ENCODE measurements around the gene SCN4B. TPM values are rescaled to one million over a fixed set of nuclear protein-coding genes. Genes with fewer than 3 reads are reported as not detected.

SCN4B gene
- total and polyA plus RNA-seq, 10 of the 15 experiments (the other 5 are each of a cell fraction or from before 2014, with no cell fraction given) = 0.01 to 0.49 (median 0.04) TPM; not detected in 5

DNA sequence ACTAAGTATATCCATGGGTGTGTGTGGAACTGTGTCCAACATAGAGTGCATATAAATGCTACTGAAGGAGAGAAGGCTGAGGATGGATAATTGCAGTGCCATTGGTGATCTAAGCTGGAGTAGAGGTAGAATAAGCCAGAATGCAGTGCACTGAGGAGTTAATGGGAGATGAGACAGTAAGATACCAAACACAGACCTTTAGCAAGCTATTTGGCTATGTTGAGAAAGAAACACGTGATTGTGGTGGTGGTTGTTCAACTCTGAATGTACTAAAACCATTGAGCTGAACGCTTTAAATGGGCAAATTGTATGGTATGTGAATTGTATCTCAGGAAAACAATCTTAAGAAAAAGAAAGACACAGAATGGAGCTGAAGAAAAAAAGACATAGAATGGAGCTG lies 49.3 kb upstream of the SCN4B start:
- POLR2A ChIA-PET = interaction anchor here (0.5 to 1.5 kb wide), 5 partner anchors 8 to 148 kb away, joined by 3 to 5 read pairs (median 3); no protein-coding TSS in a partner anchor
- Histone ChIP-seq H3K36me3 (ENCODE audit: control insufficient read depth in 2 of 2, insufficient read depth in 2 of 2, low read length in 1 of 2) (no peaks in the 10 kb centered on the region; a peak in 1 of 4 replicates), H3K4me3 (no peak overlapping the region), H3K4me1 (ENCODE audit: control insufficient read depth, insufficient read depth, low read length) (peaks cover 6% of the 10 kb centered on the region; the same call in 1 of the 2 replicates), H3K79me2 (ENCODE audit: control insufficient read depth, insufficient read depth, low read length) (no peaks in the 10 kb centered on the region), H2AFZ (ENCODE audit: control insufficient read depth, low read depth, low read length) (no peak overlapping the region), H3K4me2 (ENCODE audit: control insufficient read depth, insufficient read depth) (no peak overlapping the region), H3K9me3 (replicated peaks; ENCODE audit: control insufficient read depth, insufficient read depth, low read length) (no peaks in the 10 kb centered on the region), H3K9ac (ENCODE audit: control insufficient read depth, insufficient read depth, low read length) (no peak overlapping the region), H4K20me1 (ENCODE audit: control insufficient read depth, insufficient read depth) (no peaks in the 10 kb centered on the region), H3K27ac (ENCODE audit: control insufficient read depth, insufficient read depth) (no peak overlapping the region), H3K27me3 (replicated peaks in 1 of 2; ENCODE audit: control insufficient read depth in 2 of 2, insufficient read depth in 2 of 2, low read length in 1 of 2) (no peaks in the 10 kb centered on the region)
- WGBS (ENCODE audit: insufficient coverage, insufficient replicate concordance, low lambda C conversion rate, missing lambda C conversion rate) = 25% methylated on average over 2 of the region's 2 CpGs
- SMC1A ChIA-PET (ENCODE audit: uncharacterized antibody, unreplicated experiment) = interaction anchor here (0.7 to 2.2 kb wide), 18 partner anchors 8 to 246 kb away, joined by 3 to 17 read pairs (median 5); partner anchors contain the start of genes JAML and MPZL3
- in situ Hi-C loops (cut with MboI) (no loop called here), intact Hi-C loops (cut with micrococcal nuclease; ENCODE audit: unreplicated experiment) (no loop called here)
- DNase-seq (ENCODE audit: low read depth, low spot score) (no peak), ATAC-seq (no peak), FAIRE-seq (no peak)
- RAD21 ChIA-PET (ENCODE audit: unreplicated experiment) = interaction anchor here (0.8 to 1.7 kb wide), 7 partner anchors 12 to 149 kb away, joined by 3 to 9 read pairs (median 4); no protein-coding TSS in a partner anchor
- no TSS peak for BruUV-seq (replicated peaks)
- CTCF ChIA-PET = interaction anchor here (0.7 to 2.7 kb wide), 12 partner anchors 10 to 286 kb away, joined by 3 to 16 read pairs (median 4); no protein-coding TSS in a partner anchor
- TF ChIP-seq, protein P1, sequence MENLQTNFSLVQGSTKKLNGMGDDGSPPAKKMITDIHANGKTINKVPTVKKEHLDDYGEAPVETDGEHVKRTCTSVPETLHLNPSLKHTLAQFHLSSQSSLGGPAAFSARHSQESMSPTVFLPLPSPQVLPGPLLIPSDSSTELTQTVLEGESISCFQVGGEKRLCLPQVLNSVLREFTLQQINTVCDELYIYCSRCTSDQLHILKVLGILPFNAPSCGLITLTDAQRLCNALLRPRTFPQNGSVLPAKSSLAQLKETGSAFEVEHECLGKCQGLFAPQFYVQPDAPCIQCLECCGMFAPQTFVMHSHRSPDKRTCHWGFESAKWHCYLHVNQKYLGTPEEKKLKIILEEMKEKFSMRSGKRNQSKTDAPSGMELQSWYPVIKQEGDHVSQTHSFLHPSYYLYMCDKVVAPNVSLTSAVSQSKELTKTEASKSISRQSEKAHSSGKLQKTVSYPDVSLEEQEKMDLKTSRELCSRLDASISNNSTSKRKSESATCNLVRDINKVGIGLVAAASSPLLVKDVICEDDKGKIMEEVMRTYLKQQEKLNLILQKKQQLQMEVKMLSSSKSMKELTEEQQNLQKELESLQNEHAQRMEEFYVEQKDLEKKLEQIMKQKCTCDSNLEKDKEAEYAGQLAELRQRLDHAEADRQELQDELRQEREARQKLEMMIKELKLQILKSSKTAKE (IDR thresholded peaks at IDR 0.05; ENCODE audit: low read depth, poor library complexity, severe bottlenecking) = no peak
- TF ChIP-seq MYB (IDR thresholded peaks at IDR 0.05; ENCODE audit: borderline replicate concordance, low read depth, low read length) = no peak
- TF ChIP-seq, protein P2, sequence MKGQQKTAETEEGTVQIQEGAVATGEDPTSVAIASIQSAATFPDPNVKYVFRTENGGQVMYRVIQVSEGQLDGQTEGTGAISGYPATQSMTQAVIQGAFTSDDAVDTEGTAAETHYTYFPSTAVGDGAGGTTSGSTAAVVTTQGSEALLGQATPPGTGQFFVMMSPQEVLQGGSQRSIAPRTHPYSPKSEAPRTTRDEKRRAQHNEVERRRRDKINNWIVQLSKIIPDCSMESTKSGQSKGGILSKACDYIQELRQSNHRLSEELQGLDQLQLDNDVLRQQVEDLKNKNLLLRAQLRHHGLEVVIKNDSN (IDR thresholded peaks at IDR 0.05; ENCODE audit: borderline replicate concordance, extremely low read length, insufficient read depth, low read depth, low read length) = no peak
- TF ChIP-seq, protein P3, sequence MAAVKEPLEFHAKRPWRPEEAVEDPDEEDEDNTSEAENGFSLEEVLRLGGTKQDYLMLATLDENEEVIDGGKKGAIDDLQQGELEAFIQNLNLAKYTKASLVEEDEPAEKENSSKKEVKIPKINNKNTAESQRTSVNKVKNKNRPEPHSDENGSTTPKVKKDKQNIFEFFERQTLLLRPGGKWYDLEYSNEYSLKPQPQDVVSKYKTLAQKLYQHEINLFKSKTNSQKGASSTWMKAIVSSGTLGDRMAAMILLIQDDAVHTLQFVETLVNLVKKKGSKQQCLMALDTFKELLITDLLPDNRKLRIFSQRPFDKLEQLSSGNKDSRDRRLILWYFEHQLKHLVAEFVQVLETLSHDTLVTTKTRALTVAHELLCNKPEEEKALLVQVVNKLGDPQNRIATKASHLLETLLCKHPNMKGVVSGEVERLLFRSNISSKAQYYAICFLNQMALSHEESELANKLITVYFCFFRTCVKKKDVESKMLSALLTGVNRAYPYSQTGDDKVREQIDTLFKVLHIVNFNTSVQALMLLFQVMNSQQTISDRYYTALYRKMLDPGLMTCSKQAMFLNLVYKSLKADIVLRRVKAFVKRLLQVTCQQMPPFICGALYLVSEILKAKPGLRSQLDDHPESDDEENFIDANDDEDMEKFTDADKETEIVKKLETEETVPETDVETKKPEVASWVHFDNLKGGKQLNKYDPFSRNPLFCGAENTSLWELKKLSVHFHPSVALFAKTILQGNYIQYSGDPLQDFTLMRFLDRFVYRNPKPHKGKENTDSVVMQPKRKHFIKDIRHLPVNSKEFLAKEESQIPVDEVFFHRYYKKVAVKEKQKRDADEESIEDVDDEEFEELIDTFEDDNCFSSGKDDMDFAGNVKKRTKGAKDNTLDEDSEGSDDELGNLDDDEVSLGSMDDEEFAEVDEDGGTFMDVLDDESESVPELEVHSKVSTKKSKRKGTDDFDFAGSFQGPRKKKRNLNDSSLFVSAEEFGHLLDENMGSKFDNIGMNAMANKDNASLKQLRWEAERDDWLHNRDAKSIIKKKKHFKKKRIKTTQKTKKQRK (IDR thresholded peaks at IDR 0.05; ENCODE audit: low read depth, low read length) = no peak
- no peak for TF ChIP-seq YY1 (IDR thresholded peaks at IDR 0.05; ENCODE audit: low read depth, low read length)
- TF ChIP-seq TARDBP (IDR thresholded peaks at IDR 0.05; ENCODE audit: borderline replicate concordance) = no peak
- TF ChIP-seq GABPA (IDR thresholded peaks at IDR 0.05; ENCODE audit: low read depth) = no peak
- no peak for TF ChIP-seq SMAD1 (IDR thresholded peaks at IDR 0.05; ENCODE audit: low read depth, partially characterized antibody)
- TF ChIP-seq, protein P4, sequence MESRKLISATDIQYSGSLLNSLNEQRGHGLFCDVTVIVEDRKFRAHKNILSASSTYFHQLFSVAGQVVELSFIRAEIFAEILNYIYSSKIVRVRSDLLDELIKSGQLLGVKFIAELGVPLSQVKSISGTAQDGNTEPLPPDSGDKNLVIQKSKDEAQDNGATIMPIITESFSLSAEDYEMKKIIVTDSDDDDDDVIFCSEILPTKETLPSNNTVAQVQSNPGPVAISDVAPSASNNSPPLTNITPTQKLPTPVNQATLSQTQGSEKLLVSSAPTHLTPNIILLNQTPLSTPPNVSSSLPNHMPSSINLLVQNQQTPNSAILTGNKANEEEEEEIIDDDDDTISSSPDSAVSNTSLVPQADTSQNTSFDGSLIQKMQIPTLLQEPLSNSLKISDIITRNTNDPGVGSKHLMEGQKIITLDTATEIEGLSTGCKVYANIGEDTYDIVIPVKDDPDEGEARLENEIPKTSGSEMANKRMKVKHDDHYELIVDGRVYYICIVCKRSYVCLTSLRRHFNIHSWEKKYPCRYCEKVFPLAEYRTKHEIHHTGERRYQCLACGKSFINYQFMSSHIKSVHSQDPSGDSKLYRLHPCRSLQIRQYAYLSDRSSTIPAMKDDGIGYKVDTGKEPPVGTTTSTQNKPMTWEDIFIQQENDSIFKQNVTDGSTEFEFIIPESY (IDR thresholded peaks at IDR 0.05) = no peak
- TF ChIP-seq BRCA1 (IDR thresholded peaks at IDR 0.05; ENCODE audit: low read depth, low read length) = no peak
- TF ChIP-seq STAT3 (IDR thresholded peaks at IDR 0.05; ENCODE audit: low read depth, low read length) = no peak

All from GM12878 (cell line).